Activated T-cell treated with anti-CD3 and anti-CD28 coated beads for 24 hours (primary cell): ENCODE results near the gene ZSWIM3.
A peak's percentile ranks its signal among the peaks of the same experiment; 100 is the strongest.
"Not testable (repeated sequence)": the region's sequence is repeated elsewhere in the genome, so short reads cannot be mapped to it uniquely, and the experiment has no call there.

Experiments
- DNase-seq: peaks from one replicate; pipeline ENCODE4 v3.0.0-alpha.2; 2020; ENCODE audit warnings: low read depth

ZSWIM3 gene

DNA sequence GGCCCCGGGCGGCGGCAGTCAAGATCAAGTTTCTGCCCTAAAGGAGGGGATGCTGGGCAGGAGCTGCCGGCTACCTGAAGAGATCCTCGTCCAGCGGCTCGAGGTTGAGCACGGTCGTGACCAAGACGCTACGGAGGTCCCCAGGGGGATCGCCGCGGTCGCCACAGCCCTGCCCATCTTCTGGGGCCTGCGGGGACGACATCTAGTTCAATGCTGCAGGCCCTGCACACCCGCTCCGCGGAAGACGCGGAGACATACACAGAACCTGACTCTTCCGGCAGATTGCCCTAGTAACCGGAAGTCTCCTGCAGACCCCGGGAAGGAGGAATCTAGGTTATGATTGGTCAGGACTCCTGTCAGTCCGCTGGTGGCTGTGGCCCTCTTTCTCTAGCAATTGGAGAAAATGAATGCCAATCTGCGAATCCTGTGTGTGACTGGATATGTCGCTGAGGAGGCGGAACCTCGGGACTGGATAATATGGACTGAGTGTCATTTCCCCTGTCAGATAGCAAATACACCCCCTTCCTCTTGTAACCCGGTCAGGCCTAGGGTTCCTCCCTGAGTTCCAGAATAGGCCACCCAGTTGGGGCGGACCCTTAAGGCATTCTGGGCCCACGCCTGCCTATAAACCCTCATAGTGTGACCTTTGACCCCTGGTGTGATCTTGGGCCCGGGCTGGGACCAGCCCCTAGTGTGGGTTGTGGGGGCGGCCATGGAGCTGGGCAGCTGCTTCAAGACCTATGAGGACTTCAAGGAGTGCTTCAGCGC is at the start of gene ZSWIM3, which contains the start of gene ACOT8:
TSS of gene ZSWIM3 (plus strand) at position 501 of the 768 bp plus-strand sequence. CDS start at position 713, 212 bp downstream.
TSS of gene ACOT8 (minus strand) at position 279 of the 768 bp plus-strand sequence. CDS start at position 202, 77 bp downstream.
- DNase-seq = peak; percentile 94

DNA sequence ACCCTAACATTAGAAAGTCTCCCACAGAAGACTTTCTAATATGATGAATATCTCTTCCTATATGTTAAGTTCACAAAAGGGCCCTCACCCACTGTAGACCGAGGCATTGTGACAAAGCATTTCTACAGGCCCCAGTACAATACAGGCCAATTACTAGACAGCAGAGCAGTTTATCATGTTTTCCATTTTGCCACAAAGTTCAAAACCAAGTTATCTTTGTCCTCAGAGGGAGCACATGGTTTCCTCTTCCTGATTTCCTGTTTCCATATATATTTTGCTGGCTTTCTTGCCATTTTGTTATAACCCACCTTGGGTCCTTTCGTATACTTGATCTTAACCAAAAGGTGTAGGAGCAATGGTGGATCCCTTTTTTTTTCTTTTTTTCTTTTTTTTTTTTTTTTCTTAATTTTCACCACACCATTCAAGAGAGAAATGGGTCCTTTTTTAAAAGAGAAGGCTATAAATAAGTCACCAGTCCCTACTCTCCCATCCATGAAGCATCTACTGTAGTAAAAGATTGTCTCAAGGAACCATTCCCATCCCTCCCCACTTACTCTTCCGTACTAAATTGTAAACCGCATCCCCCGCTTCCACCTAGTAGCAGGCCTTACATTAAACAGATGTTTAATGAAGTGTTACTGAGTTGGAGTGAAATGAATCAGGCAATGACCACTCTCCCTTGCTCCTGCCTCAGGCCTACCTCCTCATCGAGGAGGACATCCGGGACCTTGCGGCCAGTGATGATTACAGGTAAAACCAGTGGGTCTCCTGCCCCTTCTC is 47.0 kb upstream of the ZSWIM3 start:
- DNase-seq = no peak

DNA sequence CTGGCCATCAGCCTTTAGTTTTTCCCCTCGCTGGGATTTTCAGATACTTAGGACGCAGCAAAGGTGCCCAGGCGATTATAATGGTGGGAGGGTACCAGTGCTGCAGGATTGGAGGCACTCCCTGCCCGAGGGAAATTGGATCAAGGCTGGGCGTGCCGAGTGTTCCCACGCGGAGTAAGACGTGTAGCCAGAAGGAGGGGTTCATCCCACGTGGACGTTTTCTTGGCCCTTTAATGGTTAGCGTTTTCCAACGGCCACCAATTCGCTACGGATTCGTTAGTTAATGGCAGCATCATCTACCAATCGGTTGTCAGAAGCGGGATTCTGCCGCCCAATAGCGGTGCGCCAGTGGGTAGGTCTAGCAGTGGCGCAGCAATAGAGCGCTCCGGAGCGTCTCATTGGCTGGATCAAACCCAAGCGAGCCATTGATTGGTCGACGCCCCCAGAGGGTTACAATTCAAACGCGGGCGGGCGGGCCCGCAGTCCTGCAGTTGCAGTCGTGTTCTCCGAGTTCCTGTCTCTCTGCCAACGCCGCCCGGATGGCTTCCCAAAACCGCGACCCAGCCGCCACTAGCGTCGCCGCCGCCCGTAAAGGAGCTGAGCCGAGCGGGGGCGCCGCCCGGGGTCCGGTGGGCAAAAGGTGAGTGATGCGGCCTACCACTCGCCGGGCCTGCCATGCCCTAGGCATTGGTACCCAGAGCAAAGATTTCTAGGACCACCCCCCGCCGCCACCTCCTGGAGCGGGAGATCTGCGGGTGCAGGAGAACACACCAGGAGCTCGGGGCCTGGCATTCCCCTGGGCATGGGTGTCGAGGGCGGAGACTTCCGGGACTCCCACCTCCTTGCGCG is 45.0 kb upstream of the ZSWIM3 start, which contains the start of gene UBE2C:
TSS of gene UBE2C (plus strand) at position 488 of the 849 bp plus-strand sequence. CDS start at position 540, 52 bp downstream.
- peak; percentile 92 for DNase-seq

DNA sequence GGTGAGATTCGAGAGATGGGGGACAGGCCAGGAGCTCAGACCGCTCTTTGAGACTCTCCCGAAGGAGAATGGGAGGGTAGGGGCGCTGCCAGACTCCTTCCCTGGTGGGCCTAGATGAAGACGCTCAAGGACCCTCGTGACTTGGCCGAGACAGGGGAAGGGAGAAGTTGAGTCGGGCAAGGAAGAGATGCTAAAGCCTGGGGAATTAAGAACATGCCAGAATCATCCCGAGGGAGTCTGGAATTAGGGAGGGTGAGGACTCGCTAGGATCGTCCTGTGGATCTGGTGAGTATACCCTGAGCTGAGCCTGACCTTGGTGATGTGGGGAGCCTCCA is 44.4 kb upstream of the ZSWIM3 start:
- no peak for DNase-seq

DNA sequence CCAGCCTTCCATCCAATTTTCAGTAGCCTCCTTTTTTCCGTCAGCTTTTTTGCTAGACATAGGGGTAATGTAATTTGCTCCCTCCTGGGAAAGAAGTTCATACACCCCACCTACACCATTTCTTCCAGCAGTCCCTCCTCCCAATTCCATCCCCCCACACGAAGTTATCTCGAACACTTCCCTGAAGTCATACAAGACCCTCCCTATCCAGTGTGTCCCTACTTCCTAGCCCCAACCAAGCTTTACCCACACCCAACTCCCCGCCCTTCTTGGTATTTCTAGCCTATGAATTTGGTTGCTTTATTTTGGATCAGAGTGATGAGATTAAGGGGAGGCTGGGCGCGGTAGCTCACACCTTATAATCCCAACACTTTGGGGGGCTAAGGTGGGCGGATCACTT is 43.9 kb upstream of the ZSWIM3 start:
- DNase-seq = no peak

DNA sequence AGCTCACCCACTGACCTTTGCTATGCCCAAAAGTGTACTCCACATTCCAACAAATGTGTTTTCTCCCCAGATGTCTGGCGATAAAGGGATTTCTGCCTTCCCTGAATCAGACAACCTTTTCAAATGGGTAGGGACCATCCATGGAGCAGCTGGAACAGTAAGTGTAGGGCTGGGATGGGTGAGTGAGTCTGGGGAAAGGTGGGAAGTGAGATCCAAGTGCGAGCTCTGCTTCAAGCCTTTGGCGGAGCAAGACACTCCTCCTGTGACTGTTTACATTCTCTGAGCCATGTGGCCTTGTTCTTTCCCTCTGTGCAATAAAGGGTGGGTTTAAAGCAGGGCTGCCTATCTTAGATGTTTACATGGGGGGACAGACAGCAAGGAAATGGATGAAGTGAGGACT is 43.1 kb upstream of the ZSWIM3 start:
- DNase-seq = no peak

DNA sequence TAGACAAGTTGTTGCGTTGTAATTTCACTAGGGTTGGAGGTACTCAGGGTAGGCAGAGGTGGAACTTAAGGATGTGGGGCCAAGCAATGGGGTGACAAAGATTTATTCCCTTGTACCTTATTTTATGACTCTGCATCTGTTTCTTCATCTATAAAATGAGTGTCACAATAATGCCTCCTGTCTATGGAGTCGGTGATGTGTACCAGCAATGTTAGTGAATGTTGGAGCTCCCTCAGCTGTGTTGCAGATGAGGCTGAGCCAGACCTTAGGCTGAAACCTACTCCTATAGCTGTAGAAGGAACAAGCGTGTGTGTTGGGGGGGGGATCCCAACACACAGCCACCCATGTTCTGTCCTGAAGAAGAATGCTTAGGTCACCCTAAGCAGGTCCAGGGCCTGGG is 40.5 kb upstream of the ZSWIM3 start:
- DNase-seq = no peak

DNA sequence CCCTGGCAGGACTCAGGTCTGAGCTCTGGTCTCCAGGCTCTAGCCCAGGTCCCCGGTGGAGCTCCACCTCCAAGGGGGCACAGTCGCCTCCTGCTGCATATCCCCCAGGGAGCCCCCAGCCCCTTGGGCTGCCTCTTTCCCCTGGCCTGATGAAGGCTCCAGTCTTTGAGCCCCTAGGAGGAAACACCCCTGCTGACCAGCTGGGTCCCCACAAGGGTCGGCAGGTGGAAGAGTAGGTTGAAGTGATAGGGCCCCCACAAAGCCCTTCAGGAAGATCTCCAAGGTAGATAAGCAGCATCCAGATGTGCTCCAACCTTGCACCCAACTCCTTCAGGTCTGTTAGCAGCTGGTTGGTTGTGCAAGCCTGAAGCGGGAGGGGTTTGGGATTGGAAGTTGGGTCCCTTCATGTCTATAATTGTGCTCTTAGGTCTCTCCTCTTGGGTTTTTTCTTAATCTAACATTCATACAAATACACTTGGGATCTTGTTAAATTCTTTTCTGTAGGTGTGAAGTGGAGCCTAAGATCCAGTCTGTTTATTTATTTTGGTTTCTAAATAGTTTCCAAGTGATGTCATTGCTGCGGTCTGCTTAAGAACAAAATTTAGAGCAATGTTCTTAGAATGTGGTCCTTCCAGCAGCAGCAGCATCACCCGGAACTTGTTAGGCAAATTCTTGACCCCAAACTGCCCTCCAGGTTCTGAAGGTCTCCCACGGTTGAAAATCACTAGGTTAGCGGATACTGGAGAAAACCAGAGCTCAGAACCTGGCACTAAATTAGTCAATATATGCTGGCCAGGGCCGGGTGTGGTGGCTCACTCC is 39.8 kb upstream of the ZSWIM3 start:
- no peak for DNase-seq

DNA sequence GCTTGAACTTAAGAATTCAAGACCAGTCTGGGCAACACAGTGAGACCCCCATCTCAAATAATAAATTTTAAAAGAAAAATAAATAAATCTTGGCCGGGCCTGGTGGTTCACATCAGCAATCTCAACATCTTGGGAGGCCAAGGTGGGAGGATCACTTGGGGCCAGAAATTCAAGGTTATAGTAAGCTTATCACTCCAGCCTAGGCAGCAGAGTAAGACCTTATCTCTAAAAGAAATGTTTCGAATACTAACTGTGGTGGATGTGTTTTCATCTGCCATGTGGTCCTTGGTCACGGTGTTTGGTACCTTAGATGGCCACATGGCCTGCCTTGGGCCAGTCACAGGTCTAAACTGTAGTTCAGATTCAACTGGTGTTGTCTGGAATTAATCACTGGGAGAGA is 39.2 kb upstream of the ZSWIM3 start:
- DNase-seq = no peak

DNA sequence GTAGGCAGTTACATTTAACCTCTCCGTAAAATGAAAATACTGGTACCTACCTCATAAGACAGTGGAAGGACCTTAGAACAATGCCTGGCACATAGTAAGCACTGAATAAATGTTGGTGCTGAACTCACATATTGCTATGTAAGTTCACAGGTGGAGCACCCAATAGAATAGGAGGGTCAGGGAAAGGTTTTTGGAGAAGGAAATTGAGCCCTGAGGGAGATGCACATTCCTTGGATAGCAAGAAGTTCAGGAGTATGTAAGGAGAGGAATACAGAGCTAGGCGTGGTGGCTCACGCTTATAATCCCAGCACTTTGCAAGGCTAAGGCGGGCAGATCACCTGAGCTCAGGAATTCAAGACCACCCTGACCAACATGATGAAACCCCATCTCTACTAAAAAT is 37.9 kb upstream of the ZSWIM3 start:
- DNase-seq = no peak

DNA sequence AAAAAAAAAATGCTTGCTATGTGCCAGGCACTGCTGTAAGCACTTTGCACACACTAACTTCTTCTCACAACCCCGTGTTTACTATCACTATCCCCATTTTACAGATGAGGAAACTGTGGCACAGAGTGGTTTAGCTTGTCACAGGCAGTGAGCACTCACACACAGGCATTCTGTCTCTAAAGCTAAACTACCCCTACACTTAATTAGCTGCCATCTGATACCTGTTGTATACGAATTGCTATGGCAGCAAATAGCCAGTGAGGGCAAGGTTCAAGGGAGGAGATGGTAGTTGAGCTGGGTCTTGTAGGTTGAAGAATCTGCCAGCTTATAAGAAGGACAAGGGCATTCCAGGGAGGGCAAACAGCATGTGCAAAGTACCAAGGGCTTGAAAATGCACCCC is 35.5 kb upstream of the ZSWIM3 start:
- no peak for DNase-seq

DNA sequence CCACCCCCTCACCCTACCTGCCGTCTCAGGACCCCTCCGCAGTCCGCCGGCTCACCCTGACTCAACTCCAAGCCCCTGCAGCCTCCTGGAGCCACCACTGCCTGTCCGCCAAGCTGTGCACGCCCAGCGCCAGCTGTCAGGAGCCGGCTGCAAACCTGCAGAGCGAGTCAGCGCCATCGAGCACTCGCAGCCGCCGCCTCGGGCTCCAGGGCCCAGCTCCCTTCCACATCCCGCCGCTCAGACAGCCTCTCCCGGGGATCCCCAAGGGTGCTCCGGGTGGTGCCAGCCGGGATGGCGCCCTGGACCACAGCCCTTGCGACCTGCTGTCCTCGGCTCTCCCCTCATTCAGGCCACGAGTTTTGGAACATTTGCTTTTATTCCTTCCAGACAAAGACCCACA is 34.6 kb upstream of the ZSWIM3 start:
- no peak for DNase-seq

DNA sequence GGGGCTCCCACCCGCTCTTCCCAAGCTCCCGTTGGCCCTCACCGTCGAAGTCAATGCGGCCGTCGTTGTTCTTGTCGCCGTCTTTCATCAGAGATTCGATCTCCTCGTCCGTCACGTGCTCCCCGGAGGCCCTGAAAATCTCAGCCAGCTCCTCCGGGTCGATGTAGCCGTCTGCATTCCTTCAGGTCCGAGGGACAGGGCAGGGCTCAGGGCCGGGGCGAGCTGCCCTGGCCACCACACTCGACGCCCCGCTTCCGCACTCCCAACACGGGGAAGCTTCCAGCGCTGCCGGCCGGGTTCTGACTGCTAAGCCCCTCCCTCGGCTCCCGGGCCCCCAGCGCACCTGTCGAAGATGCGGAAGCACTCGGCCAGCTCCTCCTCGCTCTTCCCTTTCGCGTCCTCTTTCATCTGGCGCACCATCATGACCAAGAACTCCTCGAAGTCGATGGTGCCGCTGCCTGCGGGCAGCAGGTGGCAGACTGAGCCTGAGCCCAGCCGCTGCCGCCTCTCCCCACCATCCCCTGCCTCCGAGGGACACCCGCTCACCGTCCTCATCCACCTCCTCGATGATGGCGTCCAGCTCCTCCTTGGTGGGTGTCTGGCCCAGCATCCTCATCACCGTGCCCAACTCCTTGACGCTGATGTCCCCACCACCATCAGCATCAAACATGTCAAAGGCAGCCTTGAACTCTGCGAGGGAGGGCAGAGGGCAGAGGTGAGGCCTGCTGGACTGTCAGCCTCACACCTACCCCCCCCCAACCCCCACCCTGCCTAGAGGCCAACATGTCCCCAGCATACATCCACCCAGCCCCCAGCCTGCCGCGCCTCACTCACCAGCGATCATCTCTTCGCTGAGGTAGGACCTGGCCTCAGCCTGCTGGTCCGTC is 33.2 kb upstream of the ZSWIM3 start:
- DNase-seq = peak; percentile 33

DNA sequence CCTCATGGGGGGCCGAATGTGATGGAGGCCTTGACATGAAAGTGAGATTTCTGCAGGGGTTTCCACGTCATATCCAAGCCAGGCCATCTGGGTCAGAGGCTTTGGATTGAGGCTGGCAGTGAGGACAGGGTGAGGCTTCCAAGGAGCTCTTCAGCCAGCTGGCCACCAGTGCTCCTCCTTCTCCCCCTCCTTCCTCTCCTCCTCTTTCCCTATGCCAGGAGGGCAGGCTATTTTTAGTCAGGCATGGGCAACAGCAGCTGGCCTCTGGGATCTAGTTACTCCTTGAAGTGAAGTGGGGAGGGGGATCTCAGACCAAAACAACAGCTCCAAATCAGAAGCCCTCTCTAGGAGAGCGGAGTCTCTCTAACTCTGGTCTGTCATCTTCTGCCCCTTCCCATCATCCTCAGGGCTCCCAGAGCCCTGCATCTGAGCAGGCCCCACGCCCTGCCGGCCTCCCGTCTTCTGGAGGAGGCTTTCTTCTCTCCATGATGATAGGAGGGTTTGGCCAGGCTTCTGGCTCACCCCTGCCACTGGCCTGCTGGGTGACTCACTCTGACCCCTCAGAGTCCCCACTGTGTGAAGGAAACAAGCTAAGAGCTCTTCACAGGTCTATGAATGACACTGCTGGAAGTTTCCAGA is 30.9 kb upstream of the ZSWIM3 start:
- no peak for DNase-seq

DNA sequence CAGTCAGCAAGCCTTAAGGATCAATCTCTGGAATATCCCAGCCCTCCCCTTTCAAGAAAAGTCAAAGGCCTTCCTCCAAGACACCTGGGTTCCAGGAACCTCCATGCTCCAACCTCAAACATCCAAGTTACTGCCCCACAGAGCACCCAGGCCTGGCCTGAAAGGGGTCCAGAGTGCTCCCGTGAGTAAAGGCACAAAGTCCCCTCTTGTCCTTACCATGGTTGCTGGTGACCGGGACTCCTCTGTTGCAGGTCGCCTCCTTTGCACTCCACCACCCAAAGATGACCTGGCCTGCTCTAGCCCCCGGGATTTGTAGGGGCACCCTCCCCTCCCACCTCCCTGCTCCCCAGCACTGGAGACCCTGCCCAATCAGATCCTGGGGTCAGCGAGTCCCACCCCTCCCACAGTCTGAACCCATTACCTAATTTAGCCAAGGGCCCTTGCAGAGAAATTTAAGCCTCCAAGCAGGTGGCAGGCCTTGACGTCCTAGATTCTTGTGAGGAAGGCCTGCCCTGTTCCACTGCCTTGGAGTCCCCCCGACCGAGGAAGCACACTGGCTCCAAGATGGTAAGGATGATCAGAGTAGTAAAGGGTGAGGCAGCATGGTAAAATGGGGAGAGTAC is 30.3 kb upstream of the ZSWIM3 start, which contains the start of gene TNNC2:
TSS of gene TNNC2 (minus strand) at position 283 of the 623 bp plus-strand sequence. CDS start at position 219, 64 bp downstream.
- DNase-seq = no peak

DNA sequence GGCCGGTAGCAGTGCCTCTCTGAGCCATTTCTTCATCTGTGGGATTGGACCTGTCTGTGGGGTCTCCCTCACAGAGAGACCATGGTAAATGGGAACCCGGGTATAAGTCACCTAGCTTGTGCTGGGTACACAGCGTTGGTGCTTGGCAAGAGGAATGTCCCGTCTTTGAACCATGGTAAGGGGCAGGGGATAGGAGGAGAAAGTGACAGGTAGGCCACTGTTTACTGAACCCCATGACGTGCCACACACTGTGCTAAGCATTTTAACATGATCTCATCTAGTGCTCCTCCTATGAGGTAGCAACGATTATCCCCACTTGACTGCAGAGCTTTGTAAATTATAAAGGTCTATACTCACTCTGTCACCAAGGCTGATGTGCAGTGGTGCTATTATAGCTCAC is 29.7 kb upstream of the ZSWIM3 start:
- no peak for DNase-seq

DNA sequence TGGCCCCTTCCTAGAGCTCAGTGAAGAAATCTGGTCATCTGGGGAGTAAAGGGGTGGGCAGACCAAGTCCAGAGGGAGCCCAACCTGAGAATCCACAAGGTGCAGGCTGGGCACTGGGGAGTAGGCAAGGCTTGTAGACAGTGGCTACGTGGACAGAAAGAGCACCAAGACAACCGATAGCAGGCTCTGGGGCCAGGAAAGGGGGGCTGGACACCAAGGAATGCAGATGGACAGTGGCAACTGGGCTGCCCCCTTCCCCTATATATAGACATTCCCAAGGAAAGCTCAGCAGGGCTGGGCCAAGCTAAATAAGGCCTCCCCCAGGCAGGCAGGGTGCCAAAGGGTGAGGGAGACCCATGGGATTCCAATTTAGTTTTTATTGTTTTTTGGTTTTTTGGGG is 28.8 kb upstream of the ZSWIM3 start:
- DNase-seq = no peak

DNA sequence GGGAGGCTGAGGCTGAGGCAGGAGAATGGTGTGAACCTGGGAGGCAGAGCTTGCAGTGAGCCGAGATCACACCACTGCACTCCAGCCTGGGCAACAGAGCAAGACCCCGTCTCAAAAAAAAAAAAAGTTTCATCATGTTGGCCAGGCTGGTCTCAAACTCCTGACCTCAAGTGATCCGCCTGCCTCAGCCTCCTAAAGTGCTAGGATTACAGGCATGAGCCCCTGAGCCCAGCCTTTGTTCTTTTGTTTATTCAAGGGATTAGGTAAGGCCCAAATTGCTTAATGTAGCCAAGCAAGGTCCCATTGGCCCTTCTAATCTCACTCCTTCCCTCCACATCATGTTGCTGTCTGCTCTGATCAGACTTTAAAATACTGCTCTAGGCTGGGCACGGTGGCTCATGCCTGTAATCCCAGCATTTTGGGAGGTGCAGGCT is 27.7 kb upstream of the ZSWIM3 start:
- not testable (repeated sequence) for DNase-seq

DNA sequence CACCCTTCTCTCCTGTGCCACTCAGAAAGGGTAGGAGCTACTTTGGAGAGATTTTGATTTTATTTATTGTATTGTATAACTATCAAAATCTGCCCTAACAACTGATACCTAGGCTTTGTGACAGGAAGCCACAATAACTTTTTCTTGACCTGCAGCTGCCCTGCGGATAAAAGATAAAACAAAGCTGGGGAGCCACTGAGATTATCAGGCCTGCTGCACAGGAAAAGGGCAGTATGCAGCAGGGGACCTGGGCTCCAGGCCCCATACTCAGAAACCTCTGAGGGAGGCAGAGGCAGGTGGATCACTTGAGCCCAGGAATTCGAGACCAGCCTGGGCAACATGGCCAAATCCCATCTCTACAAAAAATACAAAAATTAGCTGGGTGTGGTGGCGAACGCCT is 24.8 kb upstream of the ZSWIM3 start:
- no peak for DNase-seq
